ENCODE results near the gene CCDC85C. TPM values are rescaled to one million over a fixed set of nuclear protein-coding genes. Genes with fewer than 3 reads are reported as not detected.

CCDC85C gene
- total and polyA plus RNA-seq, 10 of the 15 experiments (the other 5 are each of a cell fraction or from before 2014, with no cell fraction given): 0.03 to 3.6 (median 1.1) TPM

DNA sequence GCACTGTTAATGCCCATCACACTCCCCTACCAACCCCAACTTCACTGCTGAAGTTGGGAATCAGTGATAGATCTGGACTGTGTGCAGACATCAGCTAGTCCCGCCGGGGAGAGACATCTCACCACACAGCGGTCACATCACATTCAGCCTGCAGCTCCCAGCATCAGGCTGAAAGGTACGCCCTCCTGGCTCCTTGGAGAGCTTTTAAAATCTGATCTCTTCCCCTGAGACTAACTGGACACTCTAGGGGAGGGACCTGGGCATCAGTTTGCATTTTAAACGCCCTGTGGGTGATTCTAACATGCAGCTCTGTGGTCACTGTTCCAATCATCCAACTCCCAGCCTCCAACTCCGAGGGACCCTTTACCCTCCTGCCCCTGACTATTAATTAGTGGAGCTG is 58.4 kb downstream of the CCDC85C start:
- Histone ChIP-seq H3K79me2 (ENCODE audit: control insufficient read depth, insufficient read depth, low read length) (no peaks in the 10 kb centered on the region), H4K20me1 (ENCODE audit: control insufficient read depth, insufficient read depth) (no peaks in the 10 kb centered on the region), H3K9me3 (replicated peaks; ENCODE audit: control insufficient read depth, insufficient read depth, low read length) (no peaks in the 10 kb centered on the region), H3K9ac (ENCODE audit: control insufficient read depth, insufficient read depth, low read length) (no peak overlapping the region), H3K4me1 (ENCODE audit: control insufficient read depth, insufficient read depth, low read length) (0 out of 2 replicates have a peak, but pooled peaks cover 2% of the 10 kb centered on the region), H3K27me3 (replicated peaks in 1 of 2; ENCODE audit: control insufficient read depth in 2 of 2, insufficient read depth in 2 of 2, low read length in 1 of 2) (no peaks in the 10 kb centered on the region), H3K27ac (ENCODE audit: control insufficient read depth, insufficient read depth) (no peak overlapping the region), H3K4me2 (ENCODE audit: control insufficient read depth, insufficient read depth) (no peak overlapping the region), H2AFZ (ENCODE audit: control insufficient read depth, low read depth, low read length) (no peak overlapping the region), H3K36me3 (ENCODE audit: control insufficient read depth in 2 of 2, insufficient read depth in 2 of 2, low read length in 1 of 2) (no peaks in the 10 kb centered on the region), H3K4me3 (no peak overlapping the region)
- FAIRE-seq (no peak), ATAC-seq (no peak), DNase-seq (ENCODE audit: low read depth, low spot score) (no peak)
- ChIA-PET SMC1A (ENCODE audit: uncharacterized antibody, unreplicated experiment) (interaction anchor here (0.8 kb wide), 1 partner anchor 49 kb away, joined by 3 read pairs; no protein-coding TSS in a partner anchor), POLR2A (no interaction called here), CTCF (no interaction called here), RAD21 (ENCODE audit: unreplicated experiment) (no interaction called here)
- in situ Hi-C loops (cut with MboI) (no loop called here), intact Hi-C loops (cut with micrococcal nuclease; ENCODE audit: unreplicated experiment) (no loop called here)
- BruUV-seq (replicated peaks): no TSS peak
- 34% methylated on average over 6 of the region's 6 CpGs for WGBS (ENCODE audit: insufficient coverage, insufficient replicate concordance, low lambda C conversion rate, missing lambda C conversion rate)
- no peak for TF ChIP-seq TCF12 (IDR thresholded peaks at IDR 0.05; ENCODE audit: low read depth, low read length)
- TF ChIP-seq ZNF384 (IDR thresholded peaks at IDR 0.05; ENCODE audit: borderline replicate concordance, low read depth, low read length): no peak
- TF ChIP-seq YBX1 (IDR thresholded peaks at IDR 0.05): no peak
- TF ChIP-seq FOXM1 (IDR thresholded peaks at IDR 0.05; ENCODE audit: low read depth, low read length): no peak
- TF ChIP-seq IRF4 (IDR thresholded peaks at IDR 0.05; ENCODE audit: low read depth, low read length): no peak
- no peak for TF ChIP-seq ZBTB4 (CRISPR knock-in tag; IDR thresholded peaks at IDR 0.05)
- no peak for TF ChIP-seq CEBPB (IDR thresholded peaks at IDR 0.05; ENCODE audit: borderline replicate concordance in 1 of 2, low read depth in 2 of 2, low read length in 2 of 2)
- TF ChIP-seq ETV6 (conservative IDR thresholded peaks at IDR 0.05 in 1 of 2, IDR thresholded peaks at IDR 0.05 in 1 of 2; ENCODE audit: borderline replicate concordance in 1 of 2, low read depth in 1 of 2): no peak
- TF ChIP-seq BRCA1 (IDR thresholded peaks at IDR 0.05; ENCODE audit: low read depth, low read length): no peak
- TF ChIP-seq CHD1 (IDR thresholded peaks at IDR 0.05; ENCODE audit: low read depth, low read length): no peak
- TF ChIP-seq CREM (IDR thresholded peaks at IDR 0.05; ENCODE audit: low read depth): no peak
- no peak for TF ChIP-seq FOS (IDR thresholded peaks at IDR 0.05; ENCODE audit: borderline replicate concordance, extremely low read depth, insufficient read length)
- no peak for TF ChIP-seq SMC3 (IDR thresholded peaks at IDR 0.05; ENCODE audit: borderline replicate concordance, low read length)
- TF ChIP-seq, protein P1, sequence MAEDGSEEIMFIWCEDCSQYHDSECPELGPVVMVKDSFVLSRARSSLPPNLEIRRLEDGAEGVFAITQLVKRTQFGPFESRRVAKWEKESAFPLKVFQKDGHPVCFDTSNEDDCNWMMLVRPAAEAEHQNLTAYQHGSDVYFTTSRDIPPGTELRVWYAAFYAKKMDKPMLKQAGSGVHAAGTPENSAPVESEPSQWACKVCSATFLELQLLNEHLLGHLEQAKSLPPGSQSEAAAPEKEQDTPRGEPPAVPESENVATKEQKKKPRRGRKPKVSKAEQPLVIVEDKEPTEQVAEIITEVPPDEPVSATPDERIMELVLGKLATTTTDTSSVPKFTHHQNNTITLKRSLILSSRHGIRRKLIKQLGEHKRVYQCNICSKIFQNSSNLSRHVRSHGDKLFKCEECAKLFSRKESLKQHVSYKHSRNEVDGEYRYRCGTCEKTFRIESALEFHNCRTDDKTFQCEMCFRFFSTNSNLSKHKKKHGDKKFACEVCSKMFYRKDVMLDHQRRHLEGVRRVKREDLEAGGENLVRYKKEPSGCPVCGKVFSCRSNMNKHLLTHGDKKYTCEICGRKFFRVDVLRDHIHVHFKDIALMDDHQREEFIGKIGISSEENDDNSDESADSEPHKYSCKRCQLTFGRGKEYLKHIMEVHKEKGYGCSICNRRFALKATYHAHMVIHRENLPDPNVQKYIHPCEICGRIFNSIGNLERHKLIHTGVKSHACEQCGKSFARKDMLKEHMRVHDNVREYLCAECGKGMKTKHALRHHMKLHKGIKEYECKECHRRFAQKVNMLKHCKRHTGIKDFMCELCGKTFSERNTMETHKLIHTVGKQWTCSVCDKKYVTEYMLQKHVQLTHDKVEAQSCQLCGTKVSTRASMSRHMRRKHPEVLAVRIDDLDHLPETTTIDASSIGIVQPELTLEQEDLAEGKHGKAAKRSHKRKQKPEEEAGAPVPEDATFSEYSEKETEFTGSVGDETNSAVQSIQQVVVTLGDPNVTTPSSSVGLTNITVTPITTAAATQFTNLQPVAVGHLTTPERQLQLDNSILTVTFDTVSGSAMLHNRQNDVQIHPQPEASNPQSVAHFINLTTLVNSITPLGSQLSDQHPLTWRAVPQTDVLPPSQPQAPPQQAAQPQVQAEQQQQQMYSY (CRISPR knock-in tag; IDR thresholded peaks at IDR 0.05): no peak
- TF ChIP-seq STAT1 (conservative IDR thresholded peaks at IDR 0.05): no peak
- no peak for TF ChIP-seq POU2F2 (IDR thresholded peaks at IDR 0.05; ENCODE audit: borderline replicate concordance, low read depth, low read length)
- TF ChIP-seq MTA3 (IDR thresholded peaks at IDR 0.05; ENCODE audit: borderline replicate concordance, low read length): no peak

Data from GM12878 (cell line).